K562 (cell line): Measurements from ENCODE around the gene ADAMTSL3. TPM values are rescaled to one million over a fixed set of nuclear protein-coding genes. Genes with fewer than 3 reads are reported as not detected.

Experiments used
- ATAC-seq: fragments of 200-7000 bp; cut with Tn5 transposase; 3 replicates; pipeline ENCODE4 v1.9.1; 2020; ENCODE audit warnings: moderate library complexity
- BruUV-seq: library from RNA; stranded (reverse); fragments of 400-500 nt; replicated peaks from 2 replicates; lab custom pipeline; 2021; lab: Mats Ljungman, UMichigan
- CTCF ChIA-PET: fragments of 300-600 bp; formaldehyde crosslinking; extraction: SDS; loops from one replicate; lab custom pipeline; 2021; ENCODE audit warnings: low intra/inter-chr PET ratio; lab: Yijun Ruan, JAX
- POLR2A ChIA-PET: fragments of 300-600, 350-650 bp; sonication (Branson Sonifier 250); formaldehyde crosslinking; extraction: SDS; loops from one replicate; lab custom pipeline; 2021; ENCODE audit warnings: antibody characterized with exemption, inconsistent platforms; lab: Yijun Ruan, JAX
- DNase-seq, 4 experiments: peaks; one replicate each; pipeline versions ENCODE4 v3.0.0 to v3.0.0-alpha.2; 2011 to 2018; ENCODE audit warnings: low spot score in 3 of 4, mixed read lengths in 3 of 4; ENCODE audit errors: extremely low read depth in 1 of 4
- FAIRE-seq: peaks from 2 replicates; lab custom pipeline; 2011; peaks lifted over from hg19 to GRCh38; lab: Jason Lieb, UNC
- H2AFZ ChIP-seq: 2 replicates; pipeline ENCODE4 v1.6.0; 2011; ENCODE audit warnings: low read depth, low read length, control low read depth, inconsistent platforms
- H3K27ac ChIP-seq: fragments of 200-600 bp; 3 replicates; pipeline ENCODE4 v1.8.0; 2011; ENCODE audit warnings: low read depth, mild to moderate bottlenecking, control low read depth, inconsistent platforms, low read length, moderate library complexity, mixed read lengths; ENCODE audit errors: extremely low read depth
- H3K27me3 ChIP-seq, 2 experiments: fragments of 300-600 bp in 1 of 2; 2 replicates in 1 of 2; 3 replicates in 1 of 2; pipeline versions ENCODE4 v1.6.0 to v1.8.0; 2011; ENCODE audit warnings: inconsistent platforms in 2 of 2, low read length in 2 of 2, mild to moderate bottlenecking in 1 of 2, mixed read lengths in 1 of 2, moderate library complexity in 1 of 2; ENCODE audit not compliant: control insufficient read depth in 2 of 2, insufficient read depth in 2 of 2
- H3K36me3 ChIP-seq: fragments of 300-600 bp; 3 replicates; pipeline ENCODE4 v1.8.0; 2011; ENCODE audit warnings: mild to moderate bottlenecking, low read length, inconsistent platforms; ENCODE audit not compliant: control insufficient read depth, insufficient read depth
- H3K4me1 ChIP-seq, 2 experiments: fragments of 200-600 bp in 1 of 2; replicated peaks in 1 of 2; 2 replicates in 1 of 2; 3 replicates in 1 of 2; pipeline versions ENCODE4 v1.5.1 to v1.8.0; 2011; ENCODE audit warnings: inconsistent platforms in 2 of 2, low read length in 2 of 2, mild to moderate bottlenecking in 1 of 2, mixed read lengths in 1 of 2, moderate library complexity in 1 of 2; ENCODE audit not compliant: control insufficient read depth in 2 of 2, insufficient read depth in 2 of 2
- H3K4me2 ChIP-seq: 2 replicates; pipeline ENCODE4 v1.6.1; 2011; ENCODE audit warnings: low read length, control low read depth, inconsistent platforms, mixed read lengths; ENCODE audit not compliant: insufficient read depth
- H3K4me3 ChIP-seq: fragments of 200-600 bp; sonication (generic), shearing (Covaris generic); 2 replicates; pipeline ENCODE4 v1.5.1; 2016; ENCODE audit warnings: control low read depth, inconsistent platforms
- H3K79me2 ChIP-seq: fragments of 200-600 bp; 3 replicates; pipeline ENCODE4 v1.8.0; 2011; ENCODE audit warnings: low read length, inconsistent platforms; ENCODE audit not compliant: control insufficient read depth, insufficient read depth
- H3K9ac ChIP-seq, 2 experiments: 2 replicates each; pipeline versions ENCODE4 v1.6.0 to v1.6.1; 2011; ENCODE audit warnings: low read depth in 2 of 2, low read length in 2 of 2, control low read depth in 1 of 2, inconsistent platforms in 1 of 2, mild to moderate bottlenecking in 1 of 2, mixed read lengths in 1 of 2; ENCODE audit not compliant: insufficient read depth in 1 of 2
- H3K9me1 ChIP-seq: one replicate; pipeline ENCODE4 v1.6.0; 2011; ENCODE audit warnings: inconsistent platforms, mild to moderate bottlenecking, low read length, moderate library complexity; ENCODE audit not compliant: control insufficient read depth, insufficient read depth
- H3K9me3 ChIP-seq: replicated peaks from 2 replicates; pipeline ENCODE4 v1.5.1; 2011; ENCODE audit warnings: low read depth, low read length, inconsistent platforms; ENCODE audit not compliant: control insufficient read depth, insufficient read depth
- H4K20me1 ChIP-seq: replicated peaks from 2 replicates; pipeline ENCODE4 v1.6.1; 2011; ENCODE audit warnings: low read length, inconsistent platforms, mixed read lengths; ENCODE audit not compliant: control insufficient read depth, insufficient read depth
- AFF4 ChIP-seq: sonication (generic); formaldehyde crosslinking; IDR thresholded peaks from 2 replicates; pipeline ENCODE4 v1.8.0; 2023; ENCODE audit warnings: mild to moderate bottlenecking, missing genetic modification reagents
- CEBPG ChIP-seq, 3 experiments: fragments of 200-800 bp in 1 of 3; sonication (Bioruptor generic) in 1 of 3; sonication (generic) in 1 of 3; formaldehyde crosslinking in 1 of 3; IDR thresholded peaks in 2 of 3; conservative IDR thresholded peaks in 1 of 3; 2 replicates each; pipeline versions ENCODE4 v1.6.1 to v1.8.0; 2016 to 2022; ENCODE audit warnings: missing compliant biosample characterization in 2 of 3, missing genetic modification characterization in 2 of 3, mild to moderate bottlenecking in 1 of 3, missing genetic modification reagents in 1 of 3
- CXXC5 ChIP-seq: fragments of 250-450 bp; sonication (Bioruptor Pico); IDR thresholded peaks from 2 replicates; pipeline ENCODE4 v1.8.0; 2022; ENCODE audit warnings: inconsistent platforms, mild to moderate bottlenecking, moderate library complexity
- FOXJ2 ChIP-seq: fragments of 200-800 bp; sonication (Bioruptor generic); IDR thresholded peaks from 2 replicates; pipeline ENCODE4 v1.6.1; 2016; ENCODE audit warnings: missing genetic modification characterization, missing compliant biosample characterization
- HSF4 ChIP-seq: fragments of 250-450 bp; sonication (Bioruptor Pico); IDR thresholded peaks from 2 replicates; pipeline ENCODE4 v2.1.2; 2022; ENCODE audit warnings: mild to moderate bottlenecking, moderate library complexity, borderline replicate concordance
- KAT8 ChIP-seq: fragments of 450-650 bp; IDR thresholded peaks from 2 replicates; pipeline ENCODE4 v1.6.1; 2016; ENCODE audit warnings: low read depth, mild to moderate bottlenecking
- NFRKB ChIP-seq: fragments of 450-650 bp; IDR thresholded peaks from 2 replicates; pipeline ENCODE4 v1.6.1; 2016; ENCODE audit warnings: low read depth
- NR0B1 ChIP-seq: fragments of 450-650 bp; IDR thresholded peaks from one replicate; pipeline ENCODE4 v1.6.1; 2018; ENCODE audit warnings: mild to moderate bottlenecking, moderate library complexity; ENCODE audit not compliant: partially characterized antibody
- ZNF277 ChIP-seq: fragments of 250-450 bp; sonication (Bioruptor Pico); IDR thresholded peaks from 2 replicates; pipeline ENCODE4 v1.8.0; 2022; ENCODE audit warnings: inconsistent platforms, mild to moderate bottlenecking, moderate library complexity, borderline replicate concordance
- WGBS: fragments of 100-300 bp; shearing (Covaris generic); methylation state at CpG from one replicate; pipeline ENCODE4 v1.1.6; 2016; ENCODE audit warnings: low coverage, mixed read lengths; ENCODE audit not compliant: insufficient coverage; ENCODE audit errors: missing lambda C conversion rate; 5-methylcytosine and 5-hydroxymethylcytosine counted together
- in situ Hi-C: fragments of 300-500 bp; cut with MboI; formaldehyde crosslinking; loops from 4 replicates; pipeline ENCODE4 v1.15.0; 2018; ENCODE audit warnings: inconsistent platforms, mixed read lengths
- intact Hi-C: fragments of 100-400 bp; cut with micrococcal nuclease; formaldehyde crosslinking; loops from 2 replicates; pipeline ENCODE4 v1.14.2; 2022
- polyA plus RNA-seq, 8 experiments: library from polyadenylated mRNA; depleted of rRNA in 4 of 8; stranded (reverse) in 5 of 8; unstranded in 3 of 8; fragments of >200 nt; fragmentation: Nextera tagmentation in 2 of 8; fragmentation: Illumina TruSeq in 1 of 8; extraction: Ambion mirVana in 2 of 8; extraction: Trizol in 1 of 8; gene quantifications; 2 replicates each; pipeline versions ENCODE4 v1.2.1 to v1.2.3, GENCODE V29; 2011 to 2014; ENCODE audit warnings: inconsistent platforms in 1 of 8, missing spikeins in 1 of 8
- total RNA-seq, 7 experiments: library from RNA; depleted of rRNA in 6 of 7; stranded (reverse); fragments of >200 nt in 6 of 7; fragmentation: Illumina TruSeq in 2 of 7; extraction: Trizol in 2 of 7; gene quantifications; 2 replicates each; pipeline versions ENCODE4 v1.2.1 to v1.2.3, GENCODE V29; 2011 to 2021; ENCODE audit warnings: low replicate concordance in 1 of 7

The ADAMTSL3 gene
- total and polyA plus RNA-seq, 9 of the 15 experiments (the other 6 are each of a cell fraction or from before 2014, with no cell fraction given) = 0.01 to 0.18 (median 0.07) TPM; not detected in 3

GRCh38 chr15:83711236-83711635 is 57.3 kb downstream of the ADAMTSL3 start:
- FAIRE-seq (no peak), ATAC-seq (no peak), DNase-seq (no peak)
- ChIA-PET POLR2A (no interaction called here), CTCF (no interaction called here)
- Histone ChIP-seq H3K4me1 (no peaks in the 10 kb centered on the region), H3K36me3 (no peaks in the 10 kb centered on the region), H3K9me3 (no peaks in the 10 kb centered on the region), H3K4me3 (no peak overlapping the region), H3K4me2 (no peak overlapping the region), H3K79me2 (no peaks in the 10 kb centered on the region), H2AFZ (no peak overlapping the region), H3K9ac (no peak overlapping the region), H3K27me3 (no peaks in the 10 kb centered on the region), H3K9me1 (no peaks in the 10 kb centered on the region), H3K27ac (no peak overlapping the region), H4K20me1 (no peaks in the 10 kb centered on the region)
- 0% methylated on average over 5 of the region's 5 CpGs for whole genome bisulfite sequencing
- TF ChIP-seq AFF4 = no peak
- BruUV-seq = no TSS peak
- intact Hi-C loops (no loop called here), in situ Hi-C loops (no loop called here)

- intact Hi-C loops = no loop called here
- no peak for TF ChIP-seq FOXJ2
- no peak for TF ChIP-seq NFRKB
- TF ChIP-seq HSF4 (CRISPR knock-in tag) = no peak
- no peak for TF ChIP-seq ZNF277
- no peak for TF ChIP-seq CEBPG (CRISPR knock-in tag; IDR thresholded peaks at IDR 0.05)
- TF ChIP-seq CEBPG (tag; conservative IDR thresholded peaks at IDR 0.05 in 1 of 2, IDR thresholded peaks at IDR 0.05 in 1 of 2) = no peak
- no peak for TF ChIP-seq NR0B1
- no peak for TF ChIP-seq CXXC5
- no peak for TF ChIP-seq KAT8
Observed at GRCh38 chr15:83713242-83713641, 59.3 kb downstream of the ADAMTSL3 start.

More at GRCh38 chr15:83713242-83713641, 59.3 kb downstream of the ADAMTSL3 start:
- in situ Hi-C loops = no loop called here
- Histone ChIP-seq H3K9me1 (no peaks in the 10 kb centered on the region), H3K27ac (no peak overlapping the region), H3K4me1 (no peaks in the 10 kb centered on the region), H4K20me1 (no peaks in the 10 kb centered on the region), H3K27me3 (no peaks in the 10 kb centered on the region; a peak in 1 of 5 replicates), H3K36me3 (no peaks in the 10 kb centered on the region), H3K4me3 (no peak overlapping the region), H3K9ac (no peak overlapping the region), H2AFZ (no peak overlapping the region), H3K9me3 (no peaks in the 10 kb centered on the region), H3K79me2 (no peaks in the 10 kb centered on the region), H3K4me2 (no peak overlapping the region)
- ChIA-PET CTCF (interaction anchor here (0.6 kb wide), 1 partner anchor 10 kb away, joined by 5 read pairs; no protein-coding TSS in a partner anchor), POLR2A (no interaction called here)
- ATAC-seq = no peak
- DNase-seq = no peak
- BruUV-seq = no TSS peak
- no peak for FAIRE-seq
- WGBS = 4% methylated on average over 3 of the region's 3 CpGs
